Parathyroid adenoma (tissue), 2 donors: ENCODE measurements around the gene PDYN.

ENCODE experiments used
- H2AFZ ChIP-seq: fragments of 300-600 bp; sonication (generic); one replicate; pipeline ENCODE4 v1.7.0; 2017; ENCODE audit warnings: antibody characterized with exemption, mild to moderate bottlenecking
- H3K27ac ChIP-seq: fragments of 300-600 bp; sonication (generic); one replicate; pipeline ENCODE4 v1.7.0; 2017
- H3K27me3 ChIP-seq: fragments of 300-600 bp; sonication (generic); one replicate; pipeline ENCODE4 v1.7.0; 2017; ENCODE audit warnings: low read length; ENCODE audit not compliant: control insufficient read depth, insufficient read depth
- H3K36me3 ChIP-seq: fragments of 300-600 bp; sonication (generic); one replicate; pipeline ENCODE4 v1.7.0; 2017; ENCODE audit warnings: low read length; ENCODE audit not compliant: control insufficient read depth, insufficient read depth
- H3K4me1 ChIP-seq: fragments of 300-600 bp; sonication (generic); one replicate; pipeline ENCODE4 v1.7.0; 2017; ENCODE audit warnings: control low read depth
- H3K4me2 ChIP-seq: fragments of 300-600 bp; sonication (generic); one replicate; pipeline ENCODE4 v1.7.0; 2017; ENCODE audit warnings: low read length
- H3K4me3 ChIP-seq: fragments of 300-600 bp; sonication (generic); one replicate; pipeline ENCODE4 v1.7.0; 2017; ENCODE audit warnings: low read depth, low read length
- H3K79me2 ChIP-seq: fragments of 300-600 bp; sonication (generic); one replicate; pipeline ENCODE4 v1.7.0; 2017; ENCODE audit warnings: control low read depth
- H3K9ac ChIP-seq: fragments of 300-600 bp; sonication (generic); one replicate; pipeline ENCODE4 v1.7.0; 2017; ENCODE audit warnings: mild to moderate bottlenecking
- H3K9me3 ChIP-seq: fragments of 300-600 bp; sonication (generic); one replicate; pipeline ENCODE4 v1.7.0; 2017; ENCODE audit warnings: low read length; ENCODE audit not compliant: control insufficient read depth
- TF ChIP-seq, protein P1 (sequence below): fragments of 300-600 bp; sonication (generic); IDR thresholded peaks from one replicate; pipeline ENCODE4 v1.7.0; 2017; ENCODE audit warnings: antibody characterized with exemption, mild to moderate bottlenecking
- donor health status: primary hyperparathyroidism.

The PDYN gene

GRCh38 chr20:2032168-2032567 lies 38.3 kb upstream of the PDYN start:
- no peak overlapping the region for H3K9ac ChIP-seq
- H2AFZ ChIP-seq = no peak overlapping the region
- no peak overlapping the region for H3K4me3 ChIP-seq
- no peak overlapping the region for H3K27ac ChIP-seq
- H3K4me2 ChIP-seq = no peak overlapping the region
- H3K4me1 ChIP-seq = no peaks in the 10 kb centered on the region
- TF ChIP-seq, protein P1, sequence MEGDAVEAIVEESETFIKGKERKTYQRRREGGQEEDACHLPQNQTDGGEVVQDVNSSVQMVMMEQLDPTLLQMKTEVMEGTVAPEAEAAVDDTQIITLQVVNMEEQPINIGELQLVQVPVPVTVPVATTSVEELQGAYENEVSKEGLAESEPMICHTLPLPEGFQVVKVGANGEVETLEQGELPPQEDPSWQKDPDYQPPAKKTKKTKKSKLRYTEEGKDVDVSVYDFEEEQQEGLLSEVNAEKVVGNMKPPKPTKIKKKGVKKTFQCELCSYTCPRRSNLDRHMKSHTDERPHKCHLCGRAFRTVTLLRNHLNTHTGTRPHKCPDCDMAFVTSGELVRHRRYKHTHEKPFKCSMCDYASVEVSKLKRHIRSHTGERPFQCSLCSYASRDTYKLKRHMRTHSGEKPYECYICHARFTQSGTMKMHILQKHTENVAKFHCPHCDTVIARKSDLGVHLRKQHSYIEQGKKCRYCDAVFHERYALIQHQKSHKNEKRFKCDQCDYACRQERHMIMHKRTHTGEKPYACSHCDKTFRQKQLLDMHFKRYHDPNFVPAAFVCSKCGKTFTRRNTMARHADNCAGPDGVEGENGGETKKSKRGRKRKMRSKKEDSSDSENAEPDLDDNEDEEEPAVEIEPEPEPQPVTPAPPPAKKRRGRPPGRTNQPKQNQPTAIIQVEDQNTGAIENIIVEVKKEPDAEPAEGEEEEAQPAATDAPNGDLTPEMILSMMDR = no peak
- H3K27me3 ChIP-seq = no peaks in the 10 kb centered on the region
- H3K79me2 ChIP-seq = no peaks in the 10 kb centered on the region
- H3K36me3 ChIP-seq = no peaks in the 10 kb centered on the region
- H3K9me3 ChIP-seq = no peaks in the 10 kb centered on the region

- no peaks in the 10 kb centered on the region for H3K36me3 ChIP-seq
- no peaks in the 10 kb centered on the region for H3K4me1 ChIP-seq
- TF ChIP-seq, protein P1 = no peak
- no peak overlapping the region for H3K9ac ChIP-seq
- H3K9me3 ChIP-seq = no peaks in the 10 kb centered on the region
- no peak overlapping the region for H2AFZ ChIP-seq
- H3K4me3 ChIP-seq = no peak overlapping the region
- peaks cover 4% of the 10 kb centered on the region for H3K27me3 ChIP-seq
- no peak overlapping the region for H3K4me2 ChIP-seq
- no peak overlapping the region for H3K27ac ChIP-seq
- H3K79me2 ChIP-seq = no peaks in the 10 kb centered on the region
These were observed 32.7 kb upstream of the PDYN start for GRCh38 chr20:2026514-2026913.

GRCh38 chr20:2026004-2026403 lies 32.1 kb upstream of the PDYN start:
- Histone ChIP-seq H3K4me2 (no peak overlapping the region), H3K4me3 (no peak overlapping the region), H3K9me3 (no peaks in the 10 kb centered on the region)

GRCh38 chr20:2023151-2023550 lies 29.3 kb upstream of the PDYN start:
- H3K9me3 ChIP-seq = no peaks in the 10 kb centered on the region
- H3K79me2 ChIP-seq = no peaks in the 10 kb centered on the region
- no peak overlapping the region for H3K27ac ChIP-seq
- TF ChIP-seq, protein P1 = no peak
- H3K36me3 ChIP-seq = no peaks in the 10 kb centered on the region
- H3K4me2 ChIP-seq = no peak overlapping the region
- H3K27me3 ChIP-seq = peaks cover 4% of the 10 kb centered on the region
- no peak overlapping the region for H3K4me3 ChIP-seq
- no peak overlapping the region for H2AFZ ChIP-seq
- no peak overlapping the region for H3K9ac ChIP-seq
- H3K4me1 ChIP-seq = no peaks in the 10 kb centered on the region

More at GRCh38 chr20:2026004-2026403, 32.1 kb upstream of the PDYN start:
- Histone ChIP-seq H3K79me2 (no peaks in the 10 kb centered on the region), H3K9ac (no peak overlapping the region), H3K36me3 (no peaks in the 10 kb centered on the region), H3K4me1 (no peaks in the 10 kb centered on the region), H3K27me3 (peaks cover 4% of the 10 kb centered on the region), H2AFZ (no peak overlapping the region), H3K27ac (no peak overlapping the region)
- TF ChIP-seq, protein P1 = no peak

DNA sequence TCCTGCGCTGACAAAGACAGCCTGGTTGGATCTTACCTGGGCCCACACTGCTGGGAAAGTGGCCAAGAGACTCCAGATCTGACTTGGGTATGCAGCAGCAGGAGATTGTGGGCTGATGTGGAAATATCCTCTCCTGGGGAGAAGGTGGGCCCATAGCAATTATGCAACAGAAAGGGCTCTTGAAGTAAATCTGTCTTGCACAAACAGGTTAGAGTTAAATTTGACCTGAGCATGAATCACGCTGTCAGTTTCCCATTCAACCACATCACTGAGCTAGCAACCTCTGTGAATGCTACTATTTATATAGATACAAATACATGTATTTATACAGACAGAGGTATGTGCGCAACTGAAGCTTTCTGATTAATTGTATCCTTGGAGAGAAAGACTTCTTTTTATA lies 28.3 kb upstream of the PDYN start:
- H3K9me3 ChIP-seq = no peaks in the 10 kb centered on the region
- H3K79me2 ChIP-seq = no peaks in the 10 kb centered on the region
- H3K27me3 ChIP-seq = peaks cover 4% of the 10 kb centered on the region
- TF ChIP-seq, protein P1 = no peak
- no peak overlapping the region for H3K9ac ChIP-seq
- no peak overlapping the region for H2AFZ ChIP-seq
- H3K4me2 ChIP-seq = no peak overlapping the region
- H3K4me3 ChIP-seq = no peak overlapping the region
- no peak overlapping the region for H3K27ac ChIP-seq
- no peaks in the 10 kb centered on the region for H3K4me1 ChIP-seq
- no peaks in the 10 kb centered on the region for H3K36me3 ChIP-seq
